Osteoblast (primary cell): ENCODE measurements around the gene ADGRG2. TPM values are rescaled to one million over a fixed set of nuclear protein-coding genes. Genes with fewer than 3 reads are reported as not detected.

Experiments
- DNase-seq: peaks from one replicate; pipeline ENCODE4 v3.0.0; 2011; ENCODE audit warnings: low spot score, mixed read lengths; ENCODE audit not compliant: insufficient read length; ENCODE audit errors: missing footprints
- H2AFZ ChIP-seq: 2 replicates; pipeline ENCODE4 v1.6.0; 2011; ENCODE audit warnings: mild to moderate bottlenecking, low read length
- H3K27ac ChIP-seq: 2 replicates; pipeline ENCODE4 v1.5.1; 2011; ENCODE audit warnings: mild to moderate bottlenecking, low read depth, low read length, moderate library complexity
- H3K27me3 ChIP-seq: 2 replicates; pipeline ENCODE4 v1.6.0; 2012; ENCODE audit warnings: mild to moderate bottlenecking, control low read depth, inconsistent platforms, low read length, moderate library complexity; ENCODE audit not compliant: insufficient read depth
- H3K36me3 ChIP-seq: 2 replicates; pipeline ENCODE4 v1.5.1; 2011; ENCODE audit warnings: mild to moderate bottlenecking, low read length, control low read depth, moderate library complexity; ENCODE audit not compliant: insufficient read depth
- H3K4me1 ChIP-seq: 2 replicates; pipeline ENCODE4 v1.5.1; 2011; ENCODE audit warnings: mild to moderate bottlenecking, low read length, control low read depth, moderate library complexity; ENCODE audit not compliant: insufficient read depth
- H3K4me2 ChIP-seq: 2 replicates; pipeline ENCODE4 v1.6.0; 2011; ENCODE audit warnings: mild to moderate bottlenecking, low read length; ENCODE audit not compliant: insufficient read depth
- H3K4me3 ChIP-seq: fragments of 200-600 bp; sonication (generic); 3 replicates; pipeline ENCODE4 v1.5.1; 2012; ENCODE audit warnings: mild to moderate bottlenecking, low read length, inconsistent platforms; ENCODE audit not compliant: insufficient read depth
- H3K79me2 ChIP-seq: 2 replicates; pipeline ENCODE4 v1.6.0; 2012; ENCODE audit warnings: mild to moderate bottlenecking, low read length, control low read depth, inconsistent platforms; ENCODE audit not compliant: insufficient read depth
- H3K9me3 ChIP-seq: 2 replicates; pipeline ENCODE4 v1.5.1; 2011; ENCODE audit warnings: low read depth, low read length, control low read depth
- H4K20me1 ChIP-seq: 2 replicates; pipeline ENCODE4 v1.6.0; 2012; ENCODE audit warnings: mild to moderate bottlenecking, low read length, control low read depth; ENCODE audit not compliant: insufficient read depth
- CTCF ChIP-seq: IDR thresholded peaks from 2 replicates; pipeline ENCODE4 v1.5.1; 2011; ENCODE audit warnings: mild to moderate bottlenecking, low read depth, low read length, moderate library complexity; ENCODE audit errors: extremely low read depth
- total RNA-seq: library from RNA; depleted of rRNA; stranded (reverse); fragments of >200 nt; gene quantifications from 2 replicates; pipeline ENCODE4 v1.2.3, GENCODE V29; 2012

Gene ADGRG2
- total RNA-seq, 1 donor, result under 0.01 TPM

- TF ChIP-seq CTCF, result no peak
- DNase-seq, result no peak
- H3K4me3 ChIP-seq, result no peak overlapping the region
Measured at GRCh38 chrX:18971506-18971905, 150.8 kb downstream of the ADGRG2 start.

GRCh38 chrX:18970465-18970864, 151.8 kb downstream of the ADGRG2 start:
- no peaks in the 10 kb centered on the region for H3K79me2 ChIP-seq
- no peak overlapping the region for H3K4me3 ChIP-seq
- DNase-seq, result no peak
- H2AFZ ChIP-seq, result no peak overlapping the region
- no peaks in the 10 kb centered on the region for H3K27me3 ChIP-seq
- no peak for TF ChIP-seq CTCF
- H3K36me3 ChIP-seq, result no peaks in the 10 kb centered on the region
- H3K9me3 ChIP-seq, result no peaks in the 10 kb centered on the region
- H3K27ac ChIP-seq, result no peak overlapping the region
- no peak overlapping the region for H3K4me2 ChIP-seq
- no peaks in the 10 kb centered on the region for H3K4me1 ChIP-seq
- H4K20me1 ChIP-seq, result no peaks in the 10 kb centered on the region

More at GRCh38 chrX:18971506-18971905, 150.8 kb downstream of the ADGRG2 start:
- Histone ChIP-seq H2AFZ (no peak overlapping the region), H3K27ac (no peak overlapping the region), H3K4me1 (no peaks in the 10 kb centered on the region), H3K9me3 (no peaks in the 10 kb centered on the region), H3K4me2 (no peak overlapping the region), H3K36me3 (no peaks in the 10 kb centered on the region), H3K27me3 (no peaks in the 10 kb centered on the region), H3K79me2 (no peaks in the 10 kb centered on the region), H4K20me1 (no peaks in the 10 kb centered on the region)

GRCh38 chrX:18966624-18967023, 155.6 kb downstream of the ADGRG2 start:
- Histone ChIP-seq H3K4me3 (no peak overlapping the region), H3K4me1 (peaks cover 4% of the 10 kb centered on the region), H2AFZ (no peak overlapping the region), H3K27ac (no peak overlapping the region), H4K20me1 (no peaks in the 10 kb centered on the region), H3K4me2 (no peak overlapping the region), H3K27me3 (no peaks in the 10 kb centered on the region), H3K9me3 (no peaks in the 10 kb centered on the region), H3K79me2 (no peaks in the 10 kb centered on the region), H3K36me3 (no peaks in the 10 kb centered on the region)
- DNase-seq, result no peak
- no peak for TF ChIP-seq CTCF

GRCh38 chrX:18964901-18965300, 157.4 kb downstream of the ADGRG2 start:
- Histone ChIP-seq H3K9me3 (no peaks in the 10 kb centered on the region), H3K27ac (no peak overlapping the region), H3K79me2 (peaks cover 9% of the 10 kb centered on the region), H3K36me3 (no peaks in the 10 kb centered on the region), H2AFZ (no peak overlapping the region), H4K20me1 (no peaks in the 10 kb centered on the region), H3K4me1 (peaks cover 8% of the 10 kb centered on the region), H3K4me2 (no peak overlapping the region), H3K27me3 (no peaks in the 10 kb centered on the region), H3K4me3 (no peak overlapping the region)
- TF ChIP-seq CTCF, result no peak
- no peak for DNase-seq
